Caki2 (cell line): ENCODE measurements around the gene AFTPH. TPM values are rescaled to one million over a fixed set of nuclear protein-coding genes. Genes with fewer than 3 reads are reported as not detected.

Experiments
- DNase-seq: peaks from one replicate; pipeline ENCODE4 v3.0.0-alpha.2; 2015; ENCODE audit warnings: low read depth
- in situ Hi-C: cut with HindIII; loops from 2 replicates; pipeline ENCODE4 v1.10.0; 2016; ENCODE audit warnings: low sequenced_read_pairs, low pct_unique_long_range_greater_than_20kb, mixed read lengths
- total RNA-seq: library from RNA; depleted of rRNA; stranded (reverse); fragments of >200 nt; shearing (Covaris generic); gene quantifications from 2 replicates; pipeline ENCODE4 v1.2.3, GENCODE V29; 2014; ENCODE audit warnings: low replicate concordance; rRNA removed

Gene AFTPH
- total RNA-seq, 1 experiment from 2014 or later, result 23.9 TPM

GRCh38 chr2:64634345-64635267 is 110.5 kb downstream of the AFTPH start:
- in situ Hi-C loops, result no loop called here
- DNase-seq, result no peak

GRCh38 chr2:64635976-64636911 is 112.1 kb downstream of the AFTPH start:
- no peak for DNase-seq
- in situ Hi-C loops, result no loop called here

DNA sequence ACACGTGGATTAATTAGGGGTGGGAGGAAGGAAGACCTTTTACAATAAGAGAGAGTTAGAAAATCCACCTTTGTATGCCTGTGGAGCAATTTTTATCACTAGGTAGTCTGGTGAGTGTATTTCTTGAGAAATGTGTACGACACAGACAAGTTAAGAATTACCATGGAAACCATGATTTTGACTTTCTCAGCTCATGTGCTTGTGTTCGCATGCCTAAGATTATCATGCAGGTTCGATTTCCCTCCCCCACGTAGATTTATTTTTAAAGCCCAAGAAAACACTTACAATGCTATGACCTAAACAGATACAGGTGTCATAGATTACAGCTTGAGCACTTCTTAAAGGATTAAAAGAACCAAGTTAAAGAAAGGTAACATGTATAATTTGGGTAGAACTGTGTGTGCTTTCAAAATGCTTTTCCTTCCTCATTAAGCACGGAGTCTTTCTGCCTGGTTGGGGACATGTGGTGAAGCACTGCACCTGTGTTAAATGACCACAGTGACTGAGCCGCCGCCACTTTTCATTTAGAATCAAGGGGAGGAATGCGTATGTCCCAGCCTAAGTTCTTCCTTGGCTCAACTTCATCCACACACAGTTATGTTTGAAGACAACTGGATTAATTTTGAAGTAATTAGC is 113.0 kb downstream of the AFTPH start:
- in situ Hi-C loops, result no loop called here
- DNase-seq, result no peak

DNA sequence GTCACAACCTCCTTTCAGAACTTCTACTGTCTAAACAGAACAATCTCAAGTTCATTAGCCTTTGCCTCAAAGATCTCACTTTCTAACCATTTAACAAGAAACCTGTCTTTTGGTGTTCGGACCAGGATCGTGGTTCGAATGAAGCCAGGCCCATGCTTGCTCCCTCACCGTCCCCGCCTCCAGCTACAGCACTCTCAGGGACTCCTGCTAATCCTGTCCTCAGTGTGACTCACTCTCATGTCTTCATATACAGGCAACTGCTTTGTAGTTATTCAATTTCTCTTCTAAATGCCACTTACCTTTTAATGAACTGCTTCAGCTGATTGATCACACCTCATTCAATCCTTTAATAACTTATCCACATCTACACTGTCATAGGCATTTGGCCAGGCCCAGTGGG is 113.8 kb downstream of the AFTPH start:
- in situ Hi-C loops, result no loop called here
- DNase-seq, result no peak

DNA sequence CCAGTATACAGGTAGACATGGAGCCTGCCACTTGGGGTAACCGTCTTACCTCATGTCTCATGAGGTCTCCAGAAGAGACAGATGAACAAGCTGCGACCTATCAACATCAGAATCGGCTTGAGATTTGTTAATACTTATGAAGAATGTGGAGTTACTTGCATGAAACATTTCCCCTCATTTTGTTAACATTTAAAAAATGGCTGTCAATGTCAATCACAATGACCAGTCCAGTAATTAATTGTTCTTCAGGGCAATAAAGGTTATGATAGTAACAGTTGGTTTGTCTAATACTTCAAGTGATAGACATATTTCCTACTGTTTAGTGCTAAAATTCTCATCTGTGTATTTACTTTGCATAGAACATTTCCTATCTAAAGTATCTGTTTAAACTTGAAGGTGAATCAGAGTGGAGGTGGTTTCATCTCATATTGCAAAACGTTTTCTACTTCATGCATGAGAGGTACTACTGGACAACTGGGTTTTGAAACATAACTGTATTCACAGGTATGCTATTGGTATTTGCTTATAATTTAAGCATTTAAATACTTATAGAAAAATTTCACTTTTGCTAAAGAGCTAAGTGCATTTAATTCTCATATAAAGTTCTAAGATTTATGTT is 114.5 kb downstream of the AFTPH start:
- DNase-seq, result no peak
- in situ Hi-C loops, result no loop called here

GRCh38 chr2:64639691-64640090 is 115.6 kb downstream of the AFTPH start:
- in situ Hi-C loops, result no loop called here

GRCh38 chr2:64640153-64641044 is 116.3 kb downstream of the AFTPH start:
- DNase-seq, result no peak
- in situ Hi-C loops, result no loop called here

More at GRCh38 chr2:64639691-64640090, 115.6 kb downstream of the AFTPH start:
- DNase-seq, result no peak

GRCh38 chr2:64641599-64641998 is 117.5 kb downstream of the AFTPH start:
- no peak for DNase-seq
- in situ Hi-C loops, result no loop called here

Other genes starting within 250 kb of the AFTPH start
- gene LGALSL, start 70.2 kb upstream of the AFTPH start, total RNA-seq, result 11.1 and 12.0 TPM in 2 replicates
- gene SERTAD2, start 129.6 kb downstream of the AFTPH start, total RNA-seq, result 3.4 and 3.5 TPM in 2 replicates